NCI-H2081 treated with DMSO at 0.1 percent for 48 hours (cell line): ENCODE results near the gene KLHL5.
"Not testable (repeated sequence)": the region's sequence is repeated elsewhere in the genome, so short reads cannot be mapped to it uniquely, and the experiment has no call there.

Experiments
- DNase-seq: peaks from one replicate; lab custom pipeline; 2025; lab: John Stamatoyannopoulos, UW

The KLHL5 gene

DNA sequence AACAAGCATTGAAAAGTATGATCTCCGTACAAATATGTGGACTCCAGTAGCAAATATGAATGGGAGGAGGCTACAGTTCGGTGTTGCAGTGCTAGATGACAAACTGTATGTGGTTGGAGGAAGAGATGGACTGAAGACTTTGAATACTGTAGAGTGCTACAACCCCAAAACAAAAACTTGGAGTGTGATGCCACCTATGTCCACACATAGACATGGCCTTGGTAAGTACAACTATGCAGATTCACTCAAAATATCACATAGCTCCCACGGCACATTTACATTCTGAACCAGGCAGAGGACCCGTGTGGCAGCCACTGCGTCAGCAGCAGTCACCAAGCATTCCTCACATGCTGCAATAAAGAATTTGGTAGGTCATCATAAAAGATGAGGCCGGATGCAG, 41.3 kb downstream of the KLHL5 start:
- no peak for DNase-seq

GRCh38 chr4:39104255-39104654, 42.2 kb downstream of the KLHL5 start:
- no peak for DNase-seq

- DNase-seq: no peak
Measured at GRCh38 chr4:39106011-39106410, 44.0 kb downstream of the KLHL5 start.

- no peak for DNase-seq
Measured at GRCh38 chr4:39114436-39114835, 52.4 kb downstream of the KLHL5 start.

- no peak for DNase-seq
Measured at GRCh38 chr4:39118034-39118658, 56.1 kb downstream of the KLHL5 start.

GRCh38 chr4:39120418-39120817, 58.4 kb downstream of the KLHL5 start:
- no peak for DNase-seq

DNA sequence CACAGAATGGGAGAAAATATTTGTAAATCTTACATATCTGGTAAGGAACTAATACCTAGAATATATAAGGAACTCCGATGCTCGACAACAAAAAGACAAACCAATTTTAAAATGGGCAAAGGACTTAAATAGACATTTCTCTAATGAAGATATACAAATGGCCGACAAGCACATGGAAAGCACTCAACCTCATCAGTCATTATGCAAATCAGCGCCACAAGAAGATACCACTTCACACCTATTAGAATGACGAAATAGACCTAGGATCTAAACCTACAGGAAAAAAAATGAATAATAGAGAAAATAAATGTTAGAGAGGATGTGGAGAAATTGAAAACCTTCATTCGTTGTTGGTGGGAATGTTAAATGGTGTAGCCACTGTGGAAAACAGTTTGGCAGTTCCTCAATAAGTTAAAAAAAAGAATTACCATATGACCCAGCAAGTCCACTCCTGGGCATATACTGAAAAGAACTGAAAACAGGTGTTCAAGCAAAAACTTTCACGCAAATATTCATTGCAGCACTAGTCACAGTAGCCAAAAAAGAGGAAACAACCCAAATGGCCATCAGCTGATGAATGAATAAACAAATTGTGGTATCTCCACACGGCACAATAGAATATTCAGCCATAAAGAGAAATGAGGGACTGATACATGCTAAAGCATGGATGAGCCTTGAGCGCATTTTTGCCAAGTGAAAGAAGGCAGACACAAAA, 63.0 kb downstream of the KLHL5 start:
- no peak for DNase-seq

- no peak for DNase-seq
Measured at GRCh38 chr4:39125600-39125985, 63.6 kb downstream of the KLHL5 start.

GRCh38 chr4:39126256-39127095, 64.4 kb downstream of the KLHL5 start:
- no peak for DNase-seq

DNA sequence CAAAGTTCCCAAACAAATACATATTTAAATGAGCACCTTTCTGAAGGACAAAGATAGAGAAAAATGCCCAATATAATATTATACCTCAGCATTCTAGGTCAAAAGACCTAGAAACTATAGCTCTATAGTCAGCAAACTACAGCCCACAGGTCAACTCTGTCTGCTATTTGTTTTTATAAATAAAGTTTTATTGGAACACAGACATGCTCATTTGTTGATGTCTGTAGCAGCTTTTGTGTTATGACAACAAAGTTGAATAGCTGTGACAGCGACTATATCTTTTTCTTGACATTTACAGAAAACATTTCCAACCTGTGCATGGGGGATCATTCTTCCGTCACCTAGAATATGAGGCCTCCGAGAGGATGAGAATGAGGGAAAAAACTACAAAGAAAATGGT, 71.6 kb downstream of the KLHL5 start:
- no peak for DNase-seq

- no peak for DNase-seq
Measured at GRCh38 chr4:39134683-39135306, 72.8 kb downstream of the KLHL5 start.

- DNase-seq: not testable (repeated sequence)
Measured at GRCh38 chr4:39138227-39138626, 76.2 kb downstream of the KLHL5 start.

DNA sequence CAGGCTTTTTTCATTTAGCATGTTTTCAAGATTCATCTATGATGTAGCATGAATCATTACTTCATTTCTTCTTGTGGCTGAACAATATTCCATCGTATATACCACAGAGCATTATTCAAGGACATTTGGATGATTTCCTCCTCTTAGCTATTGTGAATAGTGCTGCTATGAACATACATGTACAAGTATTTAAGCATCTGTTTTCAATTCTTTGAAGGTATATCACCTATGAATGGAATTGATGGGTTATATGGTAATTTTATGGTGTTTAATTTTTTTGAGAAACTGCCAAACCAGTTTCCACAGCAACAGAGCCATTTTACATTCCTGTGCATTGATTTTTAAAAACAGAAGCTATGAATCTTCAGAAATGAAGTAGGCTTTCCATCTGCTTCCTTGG, 84.2 kb downstream of the KLHL5 start:
- no peak for DNase-seq

DNA sequence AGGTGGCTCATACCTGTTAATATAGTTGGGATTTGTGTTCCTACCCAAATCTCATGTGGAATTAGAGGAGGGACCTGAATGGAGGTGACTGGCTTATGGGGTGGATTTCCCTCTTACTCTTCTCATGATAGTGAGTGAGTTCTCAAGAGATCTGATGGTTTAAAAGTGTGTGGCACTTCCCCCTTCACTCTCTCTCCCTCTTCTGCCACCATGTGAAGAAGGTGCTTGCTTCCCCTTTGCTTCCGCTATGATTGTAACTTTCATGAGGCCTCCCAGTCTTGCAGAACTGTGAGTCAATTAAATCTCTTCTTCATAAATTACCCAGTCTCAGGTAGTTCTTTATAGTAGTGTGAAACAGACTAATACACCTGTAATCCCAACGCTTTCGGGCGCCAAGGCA, 92.0 kb downstream of the KLHL5 start:
- DNase-seq: no peak

- DNase-seq: no peak
Measured at GRCh38 chr4:39157520-39157919, 95.5 kb downstream of the KLHL5 start.

- DNase-seq: no peak
Measured at GRCh38 chr4:39166177-39166576, 104.1 kb downstream of the KLHL5 start.

DNA sequence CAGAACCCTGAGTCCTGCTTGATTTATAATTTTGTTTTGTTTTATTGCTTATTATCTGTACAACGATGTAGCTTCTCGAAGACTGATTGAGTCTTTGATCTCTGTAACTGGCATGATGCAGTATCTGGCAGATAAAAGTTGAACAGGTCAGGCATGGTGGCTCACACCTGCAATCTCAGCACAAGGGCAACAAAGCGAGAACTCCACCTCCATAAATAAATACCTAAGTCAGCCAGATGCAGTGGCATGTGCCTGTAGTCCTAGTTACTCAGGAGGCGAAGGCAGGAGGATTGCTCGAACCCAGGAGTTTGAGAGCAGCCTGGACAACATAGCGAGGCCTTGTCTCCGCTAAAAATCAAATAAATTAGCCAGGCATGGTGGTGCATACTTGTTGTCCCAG, 104.6 kb downstream of the KLHL5 start:
- no peak for DNase-seq

- DNase-seq: no peak
Measured at GRCh38 chr4:39169426-39169825, 107.4 kb downstream of the KLHL5 start.

GRCh38 chr4:39170301-39170700, 108.3 kb downstream of the KLHL5 start:
- DNase-seq: no peak
